Heart right ventricle (tissue), 16 donors: ENCODE results near the gene HOXB6. TPM values are rescaled to one million over a fixed set of nuclear protein-coding genes. Genes with fewer than 3 reads are reported as not detected.

ENCODE experiments used
- ATAC-seq, 8 donors: fragments of 200-7000 bp; cut with Tn5 transposase; one replicate each; pipeline ENCODE4 v1.9.1; 2020; ENCODE audit warnings: mild to moderate bottlenecking in 8 of 8, moderate library complexity in 8 of 8, moderate number of reproducible peaks in 1 of 8
- DNase-seq, 2 donors: peaks; one replicate each; pipeline ENCODE4 v3.0.0-alpha.2; 2020
- H3K27ac ChIP-seq, 10 donors: fragments of 200-600 bp; sonication (generic) in 2 of 10; one replicate each; pipeline versions ENCODE4 v1.5.0 to v1.8.0; 2020 to 2022; ENCODE audit warnings: mild to moderate bottlenecking in 3 of 10
- H3K27me3 ChIP-seq, 7 donors: fragments of 200-600 bp; one replicate each; pipeline ENCODE4 v1.8.0; 2021 to 2022; ENCODE audit warnings: mild to moderate bottlenecking in 2 of 7
- H3K36me3 ChIP-seq, 9 donors: fragments of 200-600 bp; sonication (generic) in 1 of 9; one replicate each; pipeline versions ENCODE4 v1.5.0 to v1.8.0; 2020 to 2022; ENCODE audit warnings: mild to moderate bottlenecking in 2 of 9
- H3K4me1 ChIP-seq, 9 donors: fragments of 200-600 bp; sonication (generic) in 1 of 9; one replicate each; pipeline versions ENCODE4 v1.5.0 to v1.8.0; 2020 to 2022; ENCODE audit warnings: mild to moderate bottlenecking in 4 of 9
- H3K4me3 ChIP-seq, 10 donors: fragments of 200-600 bp; sonication (generic) in 2 of 10; one replicate each; pipeline versions ENCODE4 v1.5.0 to v1.8.0; 2020 to 2022; ENCODE audit warnings: mild to moderate bottlenecking in 7 of 10, moderate library complexity in 2 of 10
- H3K9me3 ChIP-seq, 11 donors: fragments of 200-600 bp in 10 of 11; sonication (generic) in 2 of 11; one replicate each; pipeline versions ENCODE4 v1.5.0 to v1.8.0; 2013 to 2022; ENCODE audit warnings: mild to moderate bottlenecking in 2 of 11, control low read depth in 1 of 11, moderate library complexity in 1 of 11
- CTCF ChIP-seq, 9 donors: fragments of 200-600 bp; sonication (generic) in 2 of 9; IDR thresholded peaks; one replicate each; pipeline versions ENCODE4 v1.5.0 to v1.8.0; 2021 to 2022; ENCODE audit warnings: antibody characterized with exemption in 9 of 9, mild to moderate bottlenecking in 5 of 9, moderate library complexity in 1 of 9
- WGBS, 2 donors: extraction: QIAGEN DNeasy Blood & Tissue Kit; methylation state at CpG; one replicate each; pipeline ENCODE4 v1.1.7; 2013; ENCODE audit warnings: inconsistent platforms in 1 of 2; 5-methylcytosine and 5-hydroxymethylcytosine counted together
- intact Hi-C, 10 donors: fragments of 100-400 bp; cut with DNase I; formaldehyde crosslinking; loops; one replicate each; pipeline versions ENCODE4 v1.11.1 to v1.14.2; 2022
- polyA plus RNA-seq, 2 donors: library from polyadenylated mRNA; stranded (reverse); fragments of 200-250 nt; gene quantifications; one replicate each; pipeline ENCODE4 v1.2.3, GENCODE V29; 2013
- total RNA-seq, 10 donors: library from RNA; stranded (reverse); fragmentation: NEBNext Ultra II Directional in 3 of 10; extraction: Animal tissue kit (Norgen Biotek cat#: 25700) in 3 of 10; gene quantifications; one replicate each; pipeline versions ENCODE4 v1.2.1 to v1.2.4, GENCODE V29; 2021 to 2023
- donor health status: Arrhythmogenic right ventricular cardiomyopathy.
- donor health status: ischemic (EF 13 %, LVEDD 7.1; RV severe dilation, severe dysfunction).
- donor health status: healthy with polysubstance abuse.
- donor health status: DM: no; HTN: yes; CAD: no.
- donor health status: DM: no; HTN: no; CAD: no.
- donor health status: ischemic (EF 25% LVEDD 6.9; RV normal size, moderate dysfunction).
- donor health status: ischemic (EF 25% LVEDD 5.7; RV mildly dilated, moderate dysfunction).
- donor health status: healthy.
- donor health status: DM: yes; HTN: yes; CAD: no.
- donor health status: Ischemic cardiomyopathy.
- donor health status: ischemic (EF 35%, LVEDD 5.7; RV mildly dilated, moderate dysfunction).
- donor health status: nonischemic (EF 11% LVEDD 7.7; RV severe dilation, severe dysfunction).
- donor health status: DM: yes; HTN: yes; CAD: no.
- donor health status: PGD.
- donor health status: ischemic (EF 29% LVEDD 5.4; RV normal size, mild dysfunction).
- donor health status: nonischemic (EF 23%, LVEDD 6.1; RV moderate dilation, normal function).

HOXB6 gene
- total and polyA plus RNA-seq, 12 donors: 0.14 to 1.2 (median 0.41) TPM; not detected in 2

GRCh38 chr17:48623583-48623982, 18.8 kb upstream of the HOXB6 start:
- 10 to 19% methylated on average over 4 of the region's 4 CpGs for WGBS, 2 donors
- intact Hi-C loops: no loop called here
- Histone ChIP-seq H3K4me3 (no peak overlapping the region), H3K27me3 (peaks cover 67 to 100% (median 100%) of the 10 kb centered on the region in 7 donors), H3K9me3 (no peaks in the 10 kb centered on the region), H3K27ac (no peak overlapping the region), H3K36me3 (no peaks in the 10 kb centered on the region), H3K4me1 (peaks cover 7 to 30% (median 25%) of the 10 kb centered on the region in 9 donors)
- DNase-seq: no peak
- no peak for ATAC-seq
- no peak for TF ChIP-seq CTCF (IDR thresholded peaks at IDR 0.05)

GRCh38 chr17:48622857-48623256, 18.1 kb upstream of the HOXB6 start:
- no peaks in the 10 kb centered on the region for H3K9me3 ChIP-seq
- intact Hi-C loops: no loop called here
- no peak overlapping the region for H3K4me3 ChIP-seq
- DNase-seq: no peak
- H3K36me3 ChIP-seq: no peaks in the 10 kb centered on the region
- H3K27ac ChIP-seq: no peak overlapping the region
- H3K4me1 ChIP-seq: peaks cover 7 to 37% (median 32%) of the 10 kb centered on the region in 9 donors
- ATAC-seq: no peak
- no peak for TF ChIP-seq CTCF (IDR thresholded peaks at IDR 0.05)
- 12 to 17% methylated on average over 11 of the region's 11 CpGs for WGBS, 2 donors
- peaks cover 65 to 100% (median 100%) of the 10 kb centered on the region in 7 donors for H3K27me3 ChIP-seq

- Histone ChIP-seq H3K4me1 (peaks cover 7 to 36% (median 30%) of the 10 kb centered on the region in 9 donors), H3K27me3 (peaks cover 69 to 100% (median 100%) of the 10 kb centered on the region in 7 donors), H3K9me3 (no peaks in the 10 kb centered on the region), H3K4me3 (no peak overlapping the region), H3K27ac (no peak overlapping the region), H3K36me3 (no peaks in the 10 kb centered on the region)
- no peak for TF ChIP-seq CTCF (IDR thresholded peaks at IDR 0.05)
- intact Hi-C loops: no loop called here
- no peak for DNase-seq
- 7 to 12% methylated on average over 41 of the region's 41 CpGs for WGBS, 2 donors
- no peak for ATAC-seq
Measured at GRCh38 chr17:48621410-48622392, 16.9 kb upstream of the HOXB6 start.

GRCh38 chr17:48620461-48621139, 15.8 kb upstream of the HOXB6 start:
- peaks cover 80 to 100% (median 100%) of the 10 kb centered on the region in 7 donors for H3K27me3 ChIP-seq
- H3K4me1 ChIP-seq: peaks cover 3 to 28% (median 19%) of the 10 kb centered on the region in 9 donors
- H3K36me3 ChIP-seq: peaks cover 0 to 2% (median 0%) of the 10 kb centered on the region in 9 donors
- no peak for TF ChIP-seq CTCF (IDR thresholded peaks at IDR 0.05)
- no peak overlapping the region for H3K4me3 ChIP-seq
- intact Hi-C loops: no loop called here
- no peaks in the 10 kb centered on the region for H3K9me3 ChIP-seq
- ATAC-seq: no peak
- no peak overlapping the region for H3K27ac ChIP-seq
- no peak for DNase-seq
- 20 to 28% methylated on average over 6 of the region's 6 CpGs for WGBS, 2 donors
